H9 (cell line): ENCODE data around the gene RASGRP3. TPM values are rescaled to one million over a fixed set of nuclear protein-coding genes. Genes with fewer than 3 reads are reported as not detected.

ENCODE experiments used
- DNase-seq: peaks from one replicate; pipeline ENCODE4 v3.0.0-alpha.2; 2017
- H2AFZ ChIP-seq: one replicate; pipeline ENCODE4 v1.6.1; 2013; ENCODE audit warnings: mild to moderate bottlenecking, low read length, control low read depth, moderate library complexity
- H2AK5ac ChIP-seq: 2 replicates; pipeline ENCODE4 v1.6.1; 2013; ENCODE audit warnings: low read length, control low read depth, mixed read lengths; ENCODE audit not compliant: insufficient read length
- H2BK120ac ChIP-seq: one replicate; pipeline ENCODE4 v1.6.1; 2013; ENCODE audit warnings: low read depth, mild to moderate bottlenecking, low read length, control low read depth, inconsistent platforms; ENCODE audit not compliant: poor library complexity, severe bottlenecking
- H2BK12ac ChIP-seq: 2 replicates; pipeline ENCODE4 v1.6.1; 2013; ENCODE audit warnings: low read length, control low read depth, mixed read lengths, low read depth; ENCODE audit not compliant: insufficient read length
- H2BK15ac ChIP-seq: 2 replicates; pipeline ENCODE4 v1.6.1; 2013; ENCODE audit warnings: low read depth, low read length, control low read depth
- H2BK20ac ChIP-seq: one replicate; pipeline ENCODE4 v1.6.1; 2013; ENCODE audit warnings: low read depth, mild to moderate bottlenecking, low read length, control low read depth, inconsistent platforms; ENCODE audit not compliant: poor library complexity, severe bottlenecking
- H2BK5ac ChIP-seq: 2 replicates; pipeline ENCODE4 v1.6.1; 2013; ENCODE audit warnings: low read length, control low read depth, mixed read lengths; ENCODE audit not compliant: insufficient read length
- H3K14ac ChIP-seq: 2 replicates; pipeline ENCODE4 v1.6.1; 2013; ENCODE audit warnings: low read length, control low read depth; ENCODE audit not compliant: insufficient read depth
- H3K18ac ChIP-seq: 2 replicates; pipeline ENCODE4 v1.6.1; 2013; ENCODE audit warnings: low read depth, mild to moderate bottlenecking, mixed read lengths, low read length, control low read depth; ENCODE audit not compliant: insufficient read length
- H3K23ac ChIP-seq: 2 replicates; pipeline ENCODE4 v1.6.1; 2013; ENCODE audit warnings: low read length, control low read depth, mixed read lengths, low read depth; ENCODE audit not compliant: insufficient read length
- H3K23me2 ChIP-seq: 2 replicates; pipeline ENCODE4 v1.6.1; 2013; ENCODE audit warnings: low read depth, mild to moderate bottlenecking, mixed read lengths, low read length, control low read depth; ENCODE audit not compliant: insufficient read length, poor library complexity, severe bottlenecking
- H3K27ac ChIP-seq: 2 replicates; pipeline ENCODE4 v1.5.1; 2013; ENCODE audit warnings: low read length, control low read depth, mixed read lengths, low read depth; ENCODE audit not compliant: insufficient read length
- H3K27me3 ChIP-seq: 2 replicates; pipeline ENCODE4 v1.6.1; 2013; ENCODE audit warnings: low read length, control low read depth, inconsistent platforms; ENCODE audit not compliant: insufficient read depth
- H3K4ac ChIP-seq: 2 replicates; pipeline ENCODE4 v1.6.1; 2013; ENCODE audit warnings: low read depth, mild to moderate bottlenecking, control low read depth, inconsistent platforms, low read length, moderate library complexity
- H3K4me1 ChIP-seq: 2 replicates; pipeline ENCODE4 v1.6.1; 2013; ENCODE audit warnings: low read length, control low read depth, inconsistent platforms; ENCODE audit not compliant: insufficient read depth
- H3K4me2 ChIP-seq: 2 replicates; pipeline ENCODE4 v1.6.1; 2013; ENCODE audit warnings: low read length, control low read depth, mixed read lengths; ENCODE audit not compliant: insufficient read length, insufficient read depth
- H3K56ac ChIP-seq: 2 replicates; pipeline ENCODE4 v1.6.1; 2013; ENCODE audit warnings: low read depth, mild to moderate bottlenecking, mixed read lengths, low read length, control low read depth; ENCODE audit not compliant: insufficient read length
- H3K79me1 ChIP-seq: 2 replicates; pipeline ENCODE4 v1.6.1; 2013; ENCODE audit warnings: low read depth, mild to moderate bottlenecking, moderate library complexity, low read length, control low read depth, inconsistent platforms; ENCODE audit not compliant: insufficient read depth, poor library complexity, severe bottlenecking
- H3K79me2 ChIP-seq: 2 replicates; pipeline ENCODE4 v1.6.1; 2013; ENCODE audit warnings: low read length, control low read depth, inconsistent platforms; ENCODE audit not compliant: insufficient read depth
- H3K9ac ChIP-seq: 2 replicates; pipeline ENCODE4 v1.6.1; 2013; ENCODE audit warnings: low read length, control low read depth, mixed read lengths; ENCODE audit not compliant: insufficient read length; ENCODE audit errors: extremely low read depth
- H3K9me3 ChIP-seq: one replicate; pipeline ENCODE4 v1.6.1; 2013; ENCODE audit warnings: low read depth, low read length, inconsistent platforms; ENCODE audit not compliant: control insufficient read depth
- H3T11ph ChIP-seq: one replicate; pipeline ENCODE4 v1.6.1; 2013; ENCODE audit warnings: mild to moderate bottlenecking, low read length, control low read depth, inconsistent platforms
- H4K20me1 ChIP-seq: one replicate; pipeline ENCODE4 v1.6.1; 2013; ENCODE audit not compliant: control insufficient read depth, insufficient read length, insufficient read depth
- H4K5ac ChIP-seq: 2 replicates; pipeline ENCODE4 v1.6.1; 2013; ENCODE audit warnings: low read depth, mild to moderate bottlenecking, mixed read lengths, low read length, control low read depth; ENCODE audit not compliant: insufficient read length
- H4K8ac ChIP-seq: replicated peaks from 2 replicates; pipeline ENCODE4 v1.6.1; 2013; ENCODE audit warnings: low read length, control low read depth, mixed read lengths, low read depth; ENCODE audit not compliant: insufficient read length
- H4K91ac ChIP-seq: 2 replicates; pipeline ENCODE4 v1.6.1; 2013; ENCODE audit warnings: low read depth, mild to moderate bottlenecking, moderate library complexity, mixed read lengths, low read length, control low read depth; ENCODE audit not compliant: insufficient read length
- H3K27ac Mint-ChIP-seq, 3 experiments: 2 replicates in 2 of 3; 3 replicates in 1 of 3; pipeline ENCODE4 v1.8.0; 2020 to 2021; ENCODE audit warnings: mixed read lengths in 3 of 3, mild to moderate bottlenecking in 1 of 3, moderate library complexity in 1 of 3
- H3K27me3 Mint-ChIP-seq: 2 replicates; pipeline ENCODE4 v1.8.0; 2021; ENCODE audit warnings: low read depth, mild to moderate bottlenecking, moderate library complexity, mixed read lengths
- H3K36me3 Mint-ChIP-seq, 3 experiments: 2 replicates in 2 of 3; 3 replicates in 1 of 3; pipeline ENCODE4 v1.8.0; 2020 to 2021; ENCODE audit warnings: low read depth in 3 of 3, mixed read lengths in 3 of 3; ENCODE audit not compliant: insufficient read depth in 1 of 3
- H3K4me1 Mint-ChIP-seq, 2 experiments: 2 replicates each; pipeline ENCODE4 v1.8.0; 2020; ENCODE audit warnings: mixed read lengths in 2 of 2
- H3K4me3 Mint-ChIP-seq, 2 experiments: 2 replicates in 1 of 2; 3 replicates in 1 of 2; pipeline ENCODE4 v1.8.0; 2020 to 2021; ENCODE audit warnings: mild to moderate bottlenecking in 2 of 2, mixed read lengths in 2 of 2, moderate library complexity in 1 of 2
- H3K9me3 Mint-ChIP-seq, 2 experiments: 2 replicates in 1 of 2; 3 replicates in 1 of 2; pipeline ENCODE4 v1.8.0; 2020; ENCODE audit warnings: mild to moderate bottlenecking in 2 of 2, mixed read lengths in 2 of 2, moderate library complexity in 1 of 2
- CTCF ChIP-seq: fragments of 200-600 bp; sonication (generic); conservative IDR thresholded peaks from 3 replicates; pipeline ENCODE4 v1.8.0; 2021; ENCODE audit warnings: antibody characterized with exemption, mild to moderate bottlenecking
- WGBS: extraction: QIAGEN DNeasy Blood & Tissue Kit; methylation state at CpG from one replicate; pipeline ENCODE4 v1.1.7; 2013; ENCODE audit warnings: missing lambda C conversion rate, low lambda C conversion rate, mixed read lengths; ENCODE audit not compliant: insufficient read length; ENCODE audit errors: extremely low coverage; 5-methylcytosine and 5-hydroxymethylcytosine counted together
- total RNA-seq: library from RNA; stranded (reverse); gene quantifications from 2 replicates; pipeline ENCODE4 v1.2.1, GENCODE V29; 2021

Gene RASGRP3
- total RNA-seq, 1 experiment from 2014 or later: not detected

DNA sequence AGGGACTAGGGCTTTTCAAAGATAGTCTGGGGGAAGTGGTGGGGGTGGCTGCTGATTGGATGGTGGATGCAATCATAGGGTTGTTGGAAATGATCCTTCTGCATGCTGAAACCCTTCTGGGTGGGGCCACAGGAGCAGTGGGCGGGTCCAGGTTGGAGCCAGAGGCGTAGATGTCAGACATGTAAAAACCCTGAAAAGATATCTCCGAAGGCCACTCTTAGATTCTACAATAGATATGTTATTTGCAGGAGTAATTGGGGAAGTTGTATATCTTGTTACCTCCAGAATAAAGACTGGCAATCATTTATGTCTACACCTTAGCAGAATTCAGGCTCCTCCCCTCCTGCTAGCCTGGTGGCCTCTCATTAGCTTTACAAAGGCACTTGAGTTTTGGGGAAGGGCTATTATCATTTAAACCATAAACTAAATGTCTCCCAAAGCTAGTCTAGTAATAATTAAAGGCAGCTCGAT lies 130.8 kb downstream of the RASGRP3 start:
- no peak overlapping the region for H3K56ac ChIP-seq
- H4K20me1 ChIP-seq: no peaks in the 10 kb centered on the region
- peaks cover 2% of the 10 kb centered on the region for H3K79me1 ChIP-seq
- H2BK12ac ChIP-seq: no peak overlapping the region
- H3K79me2 ChIP-seq: no peaks in the 10 kb centered on the region
- H4K8ac ChIP-seq: no peak overlapping the region
- H2BK20ac ChIP-seq: no peak overlapping the region
- Mint-ChIP-seq H3K36me3 (peaks cover 36 to 53% (median 42%) of the 10 kb centered on the region in 3 experiments), H3K27ac (peak overlapping the region; percentile 93 to 99 (median 93)), H3K9me3 (peaks cover 26 to 36% of the 10 kb centered on the region in 2 experiments), H3K4me1 (peaks cover 56 to 60% of the 10 kb centered on the region in 2 experiments), H3K27me3 (no peaks in the 10 kb centered on the region), H3K4me3 (peak overlapping the region; percentile 37 to 68)
- no peak overlapping the region for H4K91ac ChIP-seq
- no peak overlapping the region for H3K9ac ChIP-seq
- no peaks in the 10 kb centered on the region for H3K23me2 ChIP-seq
- no peak overlapping the region for H3K14ac ChIP-seq
- H2BK15ac ChIP-seq: no peak overlapping the region
- no peak overlapping the region for H3T11ph ChIP-seq
- peak; percentile 88 for DNase-seq
- H2BK5ac ChIP-seq: no peak overlapping the region
- H4K5ac ChIP-seq: no peak overlapping the region
- no peak overlapping the region for H2AFZ ChIP-seq
- no CpG with 5 or more reads among the region's 4 CpGs for WGBS
- no peak overlapping the region for H3K4ac ChIP-seq
- peaks cover 4% of the 10 kb centered on the region; the same call in 1 of the 2 replicates for H3K4me1 ChIP-seq
- H3K4me2 ChIP-seq: peak overlapping the region; percentile 44
- no peak overlapping the region for H2BK120ac ChIP-seq
- peak overlapping the region; percentile 74 for H3K27ac ChIP-seq
- no peak overlapping the region for H2AK5ac ChIP-seq
- no peak for TF ChIP-seq CTCF
- H3K18ac ChIP-seq: no peak overlapping the region
- H3K23ac ChIP-seq: no peak overlapping the region
- no peaks in the 10 kb centered on the region for H3K27me3 ChIP-seq
- peaks cover 29% of the 10 kb centered on the region for H3K9me3 ChIP-seq
